HFFc6 (cell line): ENCODE data around the gene GTF3C5. TPM values are rescaled to one million over a fixed set of nuclear protein-coding genes. Genes with fewer than 3 reads are reported as not detected.
"Not testable (repeated sequence)": the region's sequence is repeated elsewhere in the genome, so short reads cannot be mapped to it uniquely, and the experiment has no call there.

Source experiments
- DNase-seq: peaks from one replicate; pipeline ENCODE4 v3.0.0-alpha.2; 2018
- H3K27ac Mint-ChIP-seq: 2 replicates; pipeline ENCODE4 v1.8.0; 2020; ENCODE audit warnings: mild to moderate bottlenecking, mixed read lengths
- H3K27me3 Mint-ChIP-seq: 2 replicates; pipeline ENCODE4 v1.8.0; 2021; ENCODE audit warnings: mild to moderate bottlenecking, moderate library complexity, mixed read lengths; ENCODE audit not compliant: insufficient read depth
- H3K36me3 Mint-ChIP-seq: 2 replicates; pipeline ENCODE4 v1.8.0; 2021; ENCODE audit warnings: low read depth, mixed read lengths
- H3K4me1 Mint-ChIP-seq: 2 replicates; pipeline ENCODE4 v1.8.0; 2020; ENCODE audit warnings: low read depth, mixed read lengths
- H3K4me3 Mint-ChIP-seq: 2 replicates; pipeline ENCODE4 v1.8.0; 2020; ENCODE audit warnings: mild to moderate bottlenecking, moderate library complexity, mixed read lengths
- H3K9me3 Mint-ChIP-seq: 2 replicates; pipeline ENCODE4 v1.8.0; 2020; ENCODE audit warnings: mild to moderate bottlenecking, mixed read lengths
- CTCF ChIP-seq: fragments of 200-600 bp; sonication (generic); IDR thresholded peaks from 2 replicates; pipeline ENCODE4 v1.5.0; 2021; ENCODE audit warnings: antibody characterized with exemption, mild to moderate bottlenecking
- total RNA-seq, 6 experiments: library from RNA; stranded (reverse); fragmentation: NEBNext Ultra II Directional; extraction: Animal tissue kit (Norgen Biotek cat#: 25700); gene quantifications; 2 replicates in 1 of 6; 3 replicates in 5 of 6; pipeline ENCODE4 v1.2.3, GENCODE V29; 2021

The GTF3C5 gene
- total RNA-seq, 6 experiments from 2014 or later: 34.5 to 40.2 (median 38.4) TPM

- no peak for DNase-seq
- Mint-ChIP-seq H3K4me1 (peaks cover 5% of the 10 kb centered on the region; the same call in 1 of the 2 replicates), H3K9me3 (no peaks in the 10 kb centered on the region), H3K27me3 (no peaks in the 10 kb centered on the region), H3K36me3 (no peaks in the 10 kb centered on the region), H3K4me3 (no peak overlapping the region), H3K27ac (no peak overlapping the region)
- no peak for TF ChIP-seq CTCF
Observed at GRCh38 chr9:133064241-133065069, 33.7 kb downstream of the GTF3C5 start.

- no peaks in the 10 kb centered on the region for H3K9me3 Mint-ChIP-seq
Observed at GRCh38 chr9:133065070-133065388, 34.2 kb downstream of the GTF3C5 start.

GRCh38 chr9:133066181-133066983, 35.6 kb downstream of the GTF3C5 start:
- no peak for TF ChIP-seq CTCF
- Mint-ChIP-seq H3K36me3 (no peaks in the 10 kb centered on the region), H3K27me3 (no peaks in the 10 kb centered on the region), H3K27ac (no peak overlapping the region), H3K4me1 (no peaks in the 10 kb centered on the region), H3K4me3 (no peak overlapping the region), H3K9me3 (no peaks in the 10 kb centered on the region)
- no peak for DNase-seq

More at GRCh38 chr9:133065070-133065388, 34.2 kb downstream of the GTF3C5 start:
- TF ChIP-seq CTCF: no peak
- DNase-seq: no peak
- peaks cover 5% of the 10 kb centered on the region; the same call in 1 of the 2 replicates for H3K4me1 Mint-ChIP-seq
- no peak overlapping the region for H3K4me3 Mint-ChIP-seq
- H3K36me3 Mint-ChIP-seq: no peaks in the 10 kb centered on the region
- no peaks in the 10 kb centered on the region for H3K27me3 Mint-ChIP-seq
- H3K27ac Mint-ChIP-seq: no peak overlapping the region

GRCh38 chr9:133067006-133067405, 36.2 kb downstream of the GTF3C5 start:
- H3K27ac Mint-ChIP-seq: no peak overlapping the region
- H3K9me3 Mint-ChIP-seq: no peaks in the 10 kb centered on the region
- TF ChIP-seq CTCF: no peak
- no peaks in the 10 kb centered on the region for H3K36me3 Mint-ChIP-seq
- H3K4me1 Mint-ChIP-seq: no peaks in the 10 kb centered on the region
- H3K27me3 Mint-ChIP-seq: no peaks in the 10 kb centered on the region
- H3K4me3 Mint-ChIP-seq: no peak overlapping the region
- DNase-seq: no peak

GRCh38 chr9:133067813-133068212, 37.0 kb downstream of the GTF3C5 start:
- no peak overlapping the region for H3K4me3 Mint-ChIP-seq
- no peak overlapping the region for H3K27ac Mint-ChIP-seq
- no peaks in the 10 kb centered on the region for H3K9me3 Mint-ChIP-seq
- TF ChIP-seq CTCF: no peak
- no peaks in the 10 kb centered on the region for H3K27me3 Mint-ChIP-seq
- no peak for DNase-seq
- no peaks in the 10 kb centered on the region for H3K4me1 Mint-ChIP-seq
- no peaks in the 10 kb centered on the region for H3K36me3 Mint-ChIP-seq

- H3K4me3 Mint-ChIP-seq, H3K27me3 Mint-ChIP-seq, H3K4me1 Mint-ChIP-seq, DNase-seq, H3K27ac Mint-ChIP-seq, H3K9me3 Mint-ChIP-seq, H3K36me3 Mint-ChIP-seq: not testable (repeated sequence)
Observed at GRCh38 chr9:133068431-133068830, 37.6 kb downstream of the GTF3C5 start.

- not testable (repeated sequence) for H3K4me3 Mint-ChIP-seq, H3K27me3 Mint-ChIP-seq, H3K9me3 Mint-ChIP-seq, H3K36me3 Mint-ChIP-seq, H3K27ac Mint-ChIP-seq, DNase-seq
- peaks cover 21% of the 10 kb centered on the region for H3K4me1 Mint-ChIP-seq
Observed at GRCh38 chr9:133070500-133070961, 39.7 kb downstream of the GTF3C5 start.

GRCh38 chr9:133070985-133071384, 40.2 kb downstream of the GTF3C5 start:
- H3K9me3 Mint-ChIP-seq, H3K27ac Mint-ChIP-seq, H3K4me3 Mint-ChIP-seq, H3K27me3 Mint-ChIP-seq, DNase-seq, H3K36me3 Mint-ChIP-seq: not testable (repeated sequence)
- peaks cover 26% of the 10 kb centered on the region for H3K4me1 Mint-ChIP-seq
